ENCODE measurements around the gene FANCC. TPM values are rescaled to one million over a fixed set of nuclear protein-coding genes. Genes with fewer than 3 reads are reported as not detected.
A peak's percentile ranks its signal among the peaks of the same experiment; 100 is the strongest.

Gene FANCC
- total and polyA plus RNA-seq, 2 of the 13 experiments (the other 11 are each of a cell fraction or from before 2014, with no cell fraction given), result 7.4 to 8.6 TPM

- TF ChIP-seq ZNF800 (CRISPR knock-in tag; IDR thresholded peaks at IDR 0.05) (no peak), SMYD3 (CRISPR knock-in tag; IDR thresholded peaks at IDR 0.05) (no peak), SMAD3 (CRISPR knock-in tag; IDR thresholded peaks at IDR 0.05) (no peak), ZSCAN25 (CRISPR knock-in tag; IDR thresholded peaks at IDR 0.05) (peak; percentile 82), THAP7 (CRISPR knock-in tag; IDR thresholded peaks at IDR 0.05) (no peak), IRF1 (CRISPR knock-in tag; IDR thresholded peaks at IDR 0.05; ENCODE audit: low read depth) (no peak), SRSF4 (IDR thresholded peaks at IDR 0.05; ENCODE audit: low read depth, low read length, poor library complexity, severe bottlenecking) (no peak), PHF21A (CRISPR knock-in tag; IDR thresholded peaks at IDR 0.05) (peak; percentile 23; the same call in 1 of the 2 replicates), PBX3 (CRISPR knock-in tag; IDR thresholded peaks at IDR 0.05; ENCODE audit: borderline replicate concordance) (no peak), HNF1A (IDR thresholded peaks at IDR 0.05; ENCODE audit: low read depth) (no peak), HNF1A (CRISPR knock-in tag; IDR thresholded peaks at IDR 0.05; ENCODE audit: borderline replicate concordance) (no peak), RFX3 (CRISPR knock-in tag; IDR thresholded peaks at IDR 0.05) (no peak), POLR2AphosphoS5 (IDR thresholded peaks at IDR 0.05; ENCODE audit: low read depth, low read length) (no peak), ELF1 (CRISPR knock-in tag; IDR thresholded peaks at IDR 0.05) (no peak), TGIF2 (CRISPR knock-in tag; IDR thresholded peaks at IDR 0.05) (no peak), ZNF281 (CRISPR knock-in tag; IDR thresholded peaks at IDR 0.05; ENCODE audit: borderline replicate concordance) (no peak), HNRNPLL (IDR thresholded peaks at IDR 0.05; ENCODE audit: low read depth, low read length, poor library complexity, severe bottlenecking) (no peak), ZNF644 (CRISPR knock-in tag; IDR thresholded peaks at IDR 0.05; ENCODE audit: low read depth) (peak; percentile 68; the same call in 1 of the 2 replicates)
Observed at GRCh38 chr9:95070549-95071021, 246.9 kb downstream of the FANCC start (continued).
